HG02571 (cell line): ENCODE measurements around the gene OR6S1.
A peak's percentile ranks its signal among the peaks of the same experiment; 100 is the strongest.
"Not testable (repeated sequence)": the region's sequence is repeated elsewhere in the genome, so short reads cannot be mapped to it uniquely, and the experiment has no call there.

Source experiments
- ATAC-seq: cut with Tn5 transposase; IDR thresholded peaks from one replicate; pipeline ENCODE4 v1.9.1; 2021; ENCODE audit warnings: mild to moderate bottlenecking, moderate library complexity; ENCODE audit not compliant: unreplicated experiment

Gene OR6S1

DNA sequence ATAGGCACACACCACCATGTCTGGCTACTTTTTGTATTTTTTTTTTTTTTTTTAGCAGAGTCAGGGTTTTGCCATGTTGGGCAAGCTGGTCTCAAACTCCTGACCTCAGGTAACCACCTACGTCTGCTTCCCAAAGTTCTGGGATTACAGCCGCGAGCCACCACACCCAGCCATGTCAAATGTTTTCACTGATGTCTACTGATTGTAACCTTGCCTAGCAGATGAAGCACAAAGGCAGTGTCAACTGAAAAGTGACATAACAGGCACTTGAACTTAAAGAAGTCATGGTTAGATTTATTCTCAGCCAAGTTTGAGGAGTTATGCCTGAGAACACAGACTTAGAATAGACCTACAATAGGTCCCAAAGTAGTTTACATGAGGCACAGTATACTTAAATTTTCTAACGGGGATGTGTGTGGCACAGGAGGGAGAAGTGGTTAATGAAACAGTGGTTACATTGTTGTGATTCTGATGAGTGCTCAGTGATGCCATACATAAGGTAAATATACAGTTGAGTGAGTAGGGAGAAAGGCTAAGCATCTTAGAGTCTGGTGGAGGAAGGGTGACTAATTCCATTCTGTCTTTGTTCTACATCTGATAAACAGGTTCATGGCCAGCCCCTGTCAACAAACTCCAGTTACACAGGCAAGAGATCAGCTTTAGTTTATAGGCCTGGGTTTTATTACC lies 30.2 kb upstream of the OR6S1 start:
- ATAC-seq: no peak

DNA sequence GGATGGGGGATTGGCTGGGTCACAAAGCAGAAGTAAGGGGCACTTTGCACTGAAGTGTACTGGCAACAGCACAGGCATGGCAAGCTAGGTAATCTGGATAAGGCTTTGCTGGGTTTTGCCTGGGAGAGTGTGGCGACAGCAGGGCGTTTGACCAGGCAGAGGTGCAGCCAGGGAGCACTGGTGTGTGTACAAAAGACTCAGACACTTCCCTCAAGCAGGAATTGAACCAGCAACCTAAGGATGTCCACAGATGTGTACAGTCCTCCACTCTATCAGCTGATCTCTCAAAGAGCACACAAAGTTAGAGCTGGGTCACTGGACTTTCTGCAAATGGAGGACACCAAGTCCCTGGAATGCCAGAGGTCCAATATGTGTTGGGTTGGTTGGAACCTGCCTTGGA lies 27.5 kb upstream of the OR6S1 start:
- no peak for ATAC-seq

DNA sequence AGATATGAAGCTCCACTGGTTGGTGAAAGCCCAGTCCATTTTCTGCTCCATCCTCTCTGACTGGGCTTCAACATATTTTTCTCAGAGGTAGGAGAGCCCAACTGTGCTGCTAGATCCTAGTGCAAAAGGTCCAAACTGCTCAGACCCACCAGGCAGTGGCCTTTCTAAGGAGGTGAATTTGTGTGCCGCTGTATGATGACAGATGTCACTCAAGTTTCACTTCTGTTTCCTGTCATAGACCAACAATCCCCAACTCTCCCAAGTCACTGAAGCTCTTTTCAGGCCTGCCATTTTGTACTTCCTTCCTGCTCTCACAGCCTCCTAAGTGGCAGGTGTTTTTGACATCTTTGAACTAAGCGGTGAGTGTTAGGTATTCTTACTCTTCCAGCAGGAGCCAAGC lies 26.5 kb upstream of the OR6S1 start:
- ATAC-seq: peak; percentile 74

DNA sequence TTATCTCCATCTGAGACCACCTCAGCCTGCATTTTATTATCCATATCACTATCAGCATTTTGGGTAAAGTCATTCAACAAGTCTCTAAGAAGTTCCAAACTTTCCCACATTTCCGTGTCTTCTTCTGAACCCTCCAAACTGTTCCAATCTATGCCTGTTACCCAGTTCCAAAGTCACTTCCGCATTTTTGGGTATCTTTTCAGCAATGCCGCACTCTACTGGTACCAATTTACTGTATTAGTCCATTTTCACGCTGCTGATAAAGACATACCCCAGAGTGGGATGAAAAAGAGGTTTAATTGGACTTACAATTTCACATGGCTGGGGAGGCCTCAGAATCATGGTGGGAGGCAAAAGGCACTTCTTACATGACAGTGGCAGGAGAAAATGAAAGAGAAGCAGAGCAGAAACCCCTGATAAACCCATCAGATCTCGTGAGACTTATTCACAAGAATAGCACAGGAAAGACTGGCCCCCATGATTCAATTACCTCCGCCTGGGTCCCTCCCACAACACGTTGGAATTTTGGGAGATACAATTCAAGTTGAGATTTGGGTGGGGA lies 25.0 kb upstream of the OR6S1 start:
- not testable (repeated sequence) for ATAC-seq

DNA sequence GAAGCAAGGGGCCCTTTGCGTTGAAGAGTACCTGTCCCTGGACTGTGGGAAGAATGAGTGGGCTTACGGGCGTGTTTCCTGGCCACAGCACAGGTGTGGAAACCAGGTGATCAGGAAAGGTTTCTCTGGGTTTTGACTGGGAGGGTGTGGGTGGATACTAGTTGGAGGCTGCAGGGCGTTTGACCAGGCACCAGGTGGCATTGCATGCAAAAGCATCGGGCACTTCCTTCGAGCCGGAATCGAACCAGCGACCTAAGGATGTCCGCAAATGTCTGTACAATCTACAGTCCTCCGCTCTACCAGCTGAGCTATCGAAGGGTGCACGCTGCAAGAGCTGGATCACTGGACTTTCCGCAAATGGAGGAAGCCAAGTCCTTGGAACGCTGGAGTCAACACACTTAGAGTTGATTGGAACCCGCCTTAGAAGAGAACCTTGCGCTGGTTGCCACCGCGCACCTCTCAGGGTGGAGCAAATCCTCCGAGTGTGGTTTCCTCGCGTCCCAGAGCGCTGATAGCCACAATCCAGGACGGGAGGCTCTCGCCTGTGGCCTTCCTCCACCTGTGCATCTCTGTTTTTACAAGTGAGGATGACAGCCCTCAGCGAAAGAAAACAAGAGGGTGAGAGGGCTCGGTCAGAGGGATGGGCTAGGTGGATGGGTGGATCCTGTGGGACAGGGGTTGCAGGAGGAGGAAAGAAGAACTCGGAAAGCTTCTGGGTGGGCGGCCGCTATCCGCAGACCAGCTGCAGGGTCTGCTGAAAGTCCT lies 21.7 kb upstream of the OR6S1 start:
- ATAC-seq: peak; percentile 48

DNA sequence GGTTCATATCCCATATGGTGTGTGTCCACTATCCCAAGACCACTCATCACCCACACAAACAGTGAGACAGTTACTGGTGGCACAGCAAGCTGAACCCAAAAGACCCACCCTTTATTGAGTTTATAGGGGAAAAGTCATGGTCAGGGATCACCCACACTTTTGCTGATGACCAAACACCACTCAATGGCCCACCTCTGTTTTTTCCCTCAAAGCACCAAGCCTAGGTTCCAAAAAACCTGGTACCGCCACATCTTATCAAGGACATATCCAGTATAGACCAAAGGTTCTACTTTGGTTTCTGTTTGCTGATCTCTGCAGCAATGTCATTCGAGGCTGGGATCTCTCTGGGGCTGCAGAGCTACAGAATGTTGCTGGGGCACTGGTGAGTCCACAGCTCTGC lies 19.7 kb upstream of the OR6S1 start:
- ATAC-seq: no peak

DNA sequence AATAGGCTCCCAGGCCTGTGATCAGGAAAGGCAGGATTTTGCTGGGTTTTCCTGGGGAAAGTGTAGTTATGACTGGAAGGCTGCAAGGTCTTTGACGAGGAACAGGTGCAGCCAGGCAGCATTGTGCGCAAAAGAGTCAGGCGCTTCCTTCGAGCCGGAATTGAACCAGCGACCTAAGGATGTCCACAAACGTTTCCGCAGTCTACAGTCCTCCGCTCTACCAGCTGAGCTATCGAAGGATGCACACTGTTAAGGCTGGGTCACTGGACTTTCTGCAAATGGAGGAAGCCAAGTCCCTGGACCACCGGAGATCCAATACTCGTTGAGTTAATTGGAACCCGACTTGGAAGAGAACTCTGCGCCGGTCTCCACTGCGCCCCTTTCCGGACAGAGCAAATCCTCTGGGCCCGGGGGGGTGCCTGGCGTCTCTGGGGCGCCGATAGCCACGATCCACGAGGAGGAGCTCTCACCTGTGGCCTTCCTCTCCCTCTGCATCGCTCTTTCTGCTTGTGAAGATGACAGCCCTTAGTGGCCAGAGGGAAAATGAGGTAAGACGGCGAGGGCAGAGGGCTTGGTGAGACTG lies 18.4 kb upstream of the OR6S1 start:
- no peak for ATAC-seq

DNA sequence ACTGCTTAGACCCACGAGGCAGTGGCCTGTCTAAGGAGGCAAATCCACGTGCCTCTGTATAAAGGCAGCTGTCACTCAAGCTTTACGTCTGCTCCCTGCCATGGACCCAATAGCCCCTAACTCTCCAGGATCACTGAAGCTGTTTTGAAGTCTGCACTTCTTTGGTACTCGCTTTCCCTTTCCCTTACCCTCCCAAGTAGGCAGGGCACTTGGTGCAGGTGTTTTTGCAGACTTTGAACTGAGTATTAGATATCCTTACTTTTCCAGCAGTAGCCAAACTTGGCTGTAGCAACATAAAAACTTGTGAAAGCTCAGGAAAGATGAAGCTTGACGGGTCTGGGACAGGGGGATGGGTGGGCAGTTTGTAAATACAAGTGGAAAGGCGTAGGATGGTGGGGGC lies 17.8 kb upstream of the OR6S1 start:
- ATAC-seq: no peak

DNA sequence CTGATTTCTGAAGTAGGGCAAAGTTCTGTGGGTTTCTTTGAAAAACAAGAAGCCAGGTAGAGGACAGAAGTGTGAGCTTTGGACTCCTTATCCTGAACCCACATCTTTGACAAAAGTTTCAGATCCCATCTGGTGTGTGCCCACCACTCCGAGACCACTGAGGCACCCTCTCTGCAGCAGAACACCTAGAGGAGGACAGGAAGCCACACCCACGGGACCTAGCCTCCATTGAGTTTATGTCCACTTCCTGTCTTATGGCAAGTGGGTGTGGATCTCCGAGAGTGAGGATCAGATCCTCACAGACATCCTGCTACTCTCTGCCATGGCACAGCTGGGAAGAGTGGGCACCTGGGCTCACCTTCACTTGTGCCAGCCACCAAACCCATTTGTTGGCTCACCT lies 16.8 kb upstream of the OR6S1 start:
- ATAC-seq: no peak

DNA sequence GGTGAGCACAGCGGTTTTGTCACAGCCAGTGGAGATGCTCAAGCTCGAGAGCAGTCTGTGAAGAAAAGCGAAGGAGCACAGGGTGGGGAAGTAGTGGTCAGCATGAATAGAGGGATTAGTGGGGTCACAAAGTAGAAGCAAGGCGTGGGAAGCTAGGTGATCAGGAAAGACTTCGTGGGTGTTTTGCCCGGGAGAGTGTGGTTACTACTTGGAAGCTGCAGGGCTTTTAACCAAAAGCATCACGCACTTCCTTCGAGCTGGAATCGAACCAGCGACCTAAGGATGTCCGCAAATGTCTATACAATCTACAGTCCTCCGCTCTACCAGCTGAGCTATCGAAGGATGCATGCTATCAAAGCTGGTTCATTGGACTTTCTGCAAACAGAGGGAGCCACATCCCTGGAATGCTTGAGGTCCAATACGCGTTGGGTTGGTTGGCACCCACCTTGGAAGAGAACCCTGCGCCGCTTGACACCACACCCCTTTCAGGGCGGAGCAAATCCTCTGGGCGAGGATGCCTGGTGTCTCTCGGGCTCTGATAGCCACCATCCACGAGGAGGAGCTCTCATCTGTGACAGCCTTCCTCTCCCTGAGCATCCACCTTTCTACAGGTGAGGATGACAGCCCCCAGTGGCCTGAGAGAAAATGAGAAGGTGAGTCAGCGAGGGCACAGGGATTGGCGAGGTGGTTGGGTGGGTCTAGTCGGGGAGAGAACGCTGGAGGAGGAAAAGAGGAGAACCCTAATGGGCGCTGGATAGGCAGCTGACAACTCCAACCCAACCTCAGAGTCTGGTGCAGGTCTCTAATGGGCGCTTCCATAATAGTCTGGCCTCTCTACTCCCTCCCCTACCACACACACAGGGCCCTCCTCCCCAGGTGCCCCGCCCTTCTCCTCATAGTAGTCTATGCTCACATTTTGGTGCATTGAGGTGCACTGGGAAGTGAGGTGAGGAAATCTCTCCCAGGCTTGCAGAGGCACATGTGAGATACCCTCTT lies 16.0 kb upstream of the OR6S1 start:
- ATAC-seq: no peak

DNA sequence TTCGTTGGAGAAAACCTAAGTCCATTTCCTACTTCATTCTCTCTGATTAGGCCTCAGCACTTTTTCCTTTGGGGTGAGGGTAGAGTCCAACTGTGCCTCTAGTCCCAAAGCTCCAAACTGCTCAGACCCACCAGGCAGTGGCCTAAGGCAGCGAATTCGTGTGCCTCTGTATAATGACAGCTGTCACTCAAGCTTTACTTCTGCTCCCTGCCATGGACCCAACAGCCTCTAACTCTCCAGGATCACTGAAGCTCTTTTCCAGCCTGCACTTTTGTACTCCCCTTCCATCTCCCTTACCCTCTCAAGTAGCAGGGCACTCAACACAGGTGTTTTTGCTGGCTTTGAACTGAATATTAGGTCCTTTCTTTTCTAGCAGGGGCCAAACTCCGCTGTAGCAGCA lies 14.8 kb upstream of the OR6S1 start:
- no peak for ATAC-seq

DNA sequence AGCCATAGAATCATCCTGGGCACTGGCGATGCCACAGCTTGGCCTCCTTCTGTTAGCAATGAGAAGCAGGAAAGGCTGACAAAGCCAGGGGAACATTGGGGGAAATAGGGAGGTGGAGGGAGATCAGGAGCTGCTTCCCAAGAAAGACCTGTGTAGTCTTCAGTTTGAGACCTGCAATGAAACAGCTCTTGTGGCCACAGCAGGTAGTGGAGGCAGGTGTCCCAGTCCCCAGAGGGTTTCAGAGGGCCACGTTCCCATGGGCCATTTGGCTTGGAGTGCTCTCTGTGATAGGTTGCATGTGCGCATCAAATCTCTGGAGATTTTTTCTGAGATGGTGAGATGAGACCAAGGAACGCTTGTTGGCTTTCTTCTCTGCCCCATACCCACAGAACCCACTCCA lies 14.4 kb upstream of the OR6S1 start:
- ATAC-seq: no peak

DNA sequence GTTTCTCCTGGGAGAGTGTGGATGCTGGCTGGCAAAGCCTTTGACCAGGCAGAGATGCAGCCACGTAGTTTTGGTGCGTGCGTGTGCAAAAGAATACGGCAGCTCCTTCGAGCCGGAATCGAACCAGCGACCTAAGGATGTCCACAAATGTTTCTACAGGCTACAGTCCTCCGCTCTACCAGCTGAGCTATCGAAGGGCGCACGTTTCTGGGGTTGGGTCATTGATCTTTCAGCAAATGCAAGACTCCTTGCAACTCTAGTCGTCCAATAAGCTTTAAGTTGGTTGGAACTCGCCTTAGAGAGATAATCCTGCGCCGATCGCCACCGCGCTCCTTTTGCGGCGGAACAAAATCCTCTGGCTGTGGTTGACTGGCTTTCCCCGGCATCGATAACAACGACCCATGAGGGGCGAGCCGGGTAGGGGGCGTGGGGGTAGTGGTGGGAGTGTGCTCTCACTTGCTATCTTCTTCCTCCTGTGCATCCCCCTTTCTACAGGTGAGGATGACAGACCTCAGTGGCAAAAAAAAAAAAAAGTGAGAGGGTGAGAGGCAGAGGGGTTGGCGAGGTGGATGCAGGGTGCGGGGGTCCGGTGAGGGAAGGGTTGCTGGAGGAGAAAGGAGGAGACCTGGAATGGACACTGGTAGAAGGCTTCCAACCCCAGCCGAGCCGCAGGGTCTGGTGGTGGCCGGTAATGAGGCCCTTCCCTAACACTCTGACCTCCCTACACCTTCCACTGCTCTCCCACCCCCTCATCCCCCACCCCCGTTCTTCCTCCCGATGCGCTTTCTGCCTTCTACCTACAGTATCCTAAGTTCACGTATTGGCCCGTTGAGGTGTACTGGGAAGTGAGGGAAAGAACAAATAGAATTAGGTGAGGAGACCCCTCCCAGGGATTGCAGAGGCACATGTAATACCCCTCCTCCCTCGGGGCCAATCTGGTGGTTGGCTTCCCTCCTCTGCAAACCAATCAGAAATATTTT lies 11.8 kb upstream of the OR6S1 start:
- ATAC-seq: no peak

DNA sequence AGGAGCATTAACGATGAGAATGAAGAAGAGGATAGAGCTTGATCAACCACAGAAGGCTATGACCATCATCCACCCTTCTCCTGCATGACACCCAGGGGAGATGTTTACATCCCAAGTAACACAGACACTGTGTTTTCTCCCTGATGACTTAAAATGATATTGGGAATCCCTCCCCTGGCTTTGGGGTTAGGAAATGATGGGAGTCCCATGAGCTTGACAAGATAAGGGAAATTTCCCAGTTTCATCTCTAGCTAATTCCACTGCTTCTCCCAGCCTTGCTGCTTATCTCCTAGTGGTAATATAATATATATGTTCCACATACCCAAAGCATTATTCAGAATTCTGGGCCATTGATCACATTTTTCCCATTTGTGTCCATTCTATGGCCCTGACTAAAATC lies 4.0 kb upstream of the OR6S1 start:
- ATAC-seq: no peak

DNA sequence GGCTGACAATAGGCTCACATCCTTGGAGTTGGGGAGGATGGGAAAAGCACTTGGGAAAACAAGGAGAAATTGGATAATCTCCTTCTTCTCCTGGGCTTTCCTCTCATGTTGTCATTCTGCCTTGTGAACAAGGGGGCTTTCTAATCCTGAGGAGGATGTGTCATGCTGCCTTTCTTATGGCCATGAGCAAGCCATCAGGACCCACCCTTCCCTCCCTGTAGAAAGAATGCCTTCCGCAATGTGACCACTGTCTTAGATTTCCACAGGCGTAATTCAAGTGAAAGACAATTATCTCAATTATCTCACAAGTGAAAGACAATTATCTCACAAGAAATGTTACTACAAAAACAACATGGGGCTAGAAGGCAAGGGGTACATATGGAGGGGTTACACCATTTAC lies 3.0 kb upstream of the OR6S1 start:
- no peak for ATAC-seq

DNA sequence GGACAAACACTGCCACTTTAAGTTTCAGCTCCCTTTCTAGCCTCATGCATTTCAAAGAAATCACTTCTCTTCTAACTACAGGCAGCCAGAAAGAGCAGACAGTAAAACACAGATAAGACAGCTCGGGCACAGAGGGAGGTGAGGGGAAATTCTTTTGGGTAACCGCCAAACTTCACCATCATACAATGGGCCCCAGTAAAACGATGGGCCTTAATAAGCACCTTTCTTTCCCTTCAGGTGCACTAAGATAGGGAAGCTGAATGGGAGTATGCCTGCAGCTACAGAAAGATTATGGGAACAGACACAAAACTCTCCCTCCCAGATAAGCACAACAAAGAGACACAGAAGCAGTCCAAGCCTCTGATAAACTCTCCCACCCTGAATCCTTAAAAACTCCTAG lies 1.3 kb upstream of the OR6S1 start:
- not testable (repeated sequence) for ATAC-seq

DNA sequence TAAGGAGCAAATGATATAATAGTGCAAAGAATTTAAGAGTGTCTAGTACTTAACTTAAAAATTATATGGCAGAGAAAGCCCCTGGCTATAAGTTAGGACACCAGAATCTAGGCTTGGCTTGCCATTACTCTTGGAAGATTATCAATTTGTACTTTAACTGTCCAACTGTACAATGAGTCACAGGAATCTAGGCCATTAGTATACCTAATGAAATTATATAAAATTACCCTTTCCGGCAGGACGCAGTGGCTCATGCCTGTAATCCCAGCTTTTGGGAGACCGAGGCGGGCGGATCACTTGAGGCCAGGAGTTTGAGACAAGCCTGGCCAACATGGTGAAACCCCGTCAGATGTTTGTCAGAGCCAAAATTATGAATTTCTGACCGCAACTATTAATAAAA lies 691 bp upstream of the OR6S1 start:
- no peak for ATAC-seq

DNA sequence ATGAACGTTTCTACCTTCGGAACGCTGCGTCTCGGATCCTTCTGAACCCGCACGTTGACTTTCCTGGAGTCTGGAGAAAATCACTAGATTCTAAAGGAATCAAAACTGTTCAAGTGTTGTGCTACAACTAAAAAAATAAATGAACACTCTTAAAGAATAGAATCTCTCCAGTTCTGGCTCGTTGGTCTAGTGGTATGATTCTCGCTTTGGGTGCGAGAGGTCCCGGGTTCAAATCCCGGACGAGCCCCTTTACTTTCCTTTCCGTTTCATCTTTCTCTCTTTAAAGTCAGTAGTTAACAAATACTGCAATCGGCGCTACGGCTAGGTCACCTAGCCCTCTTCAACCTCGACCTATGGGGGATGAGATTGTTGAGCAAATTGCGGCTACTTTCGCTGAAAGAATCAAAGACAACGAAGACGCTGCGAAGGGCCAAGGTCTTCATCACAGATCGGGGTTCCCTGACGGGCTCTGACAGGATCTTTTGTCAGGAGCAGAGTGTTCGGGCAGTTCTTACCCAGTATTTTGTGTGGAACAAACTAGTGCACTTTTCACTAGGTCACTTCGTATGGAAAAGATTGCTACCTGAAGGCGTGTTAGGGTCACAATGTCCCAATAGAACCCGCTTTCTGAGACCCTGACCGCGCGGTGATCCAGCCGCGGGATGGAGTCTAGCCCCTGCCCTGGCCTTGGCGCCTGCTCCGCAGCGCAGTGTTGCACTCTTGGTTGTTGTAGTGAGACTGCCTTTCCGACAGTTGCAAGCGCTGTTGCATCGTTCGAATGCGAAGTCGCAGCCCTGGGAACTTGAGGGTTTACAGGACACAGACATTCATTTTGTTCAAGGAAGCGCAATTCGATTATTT lies 8.4 kb downstream of the OR6S1 start:
- ATAC-seq: peak; percentile 40

DNA sequence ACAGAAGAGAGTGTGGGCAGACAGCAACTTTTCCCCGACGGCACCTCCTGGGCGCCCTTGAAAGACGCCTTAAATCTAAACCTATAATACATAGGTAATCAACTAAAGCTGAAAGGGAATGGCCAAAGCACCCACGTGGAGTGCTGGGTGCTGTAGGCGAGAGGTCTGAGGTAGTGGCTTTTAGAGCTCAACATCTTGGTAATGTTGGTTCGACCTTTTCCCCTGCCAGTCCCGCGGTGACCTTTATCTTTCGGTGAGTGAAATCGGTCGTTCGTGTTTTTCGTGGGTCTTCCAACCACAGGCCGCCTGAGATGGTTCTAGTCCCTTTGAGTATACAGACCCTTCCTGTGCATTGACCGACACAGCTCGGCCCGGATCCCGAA lies 9.1 kb downstream of the OR6S1 start:
- ATAC-seq: no peak
